Activated T-cell treated with anti-CD3 and anti-CD28 coated beads for 48 hours (primary cell): Measurements from ENCODE around the gene KCNE5.
"Not testable (repeated sequence)": the region's sequence is repeated elsewhere in the genome, so short reads cannot be mapped to it uniquely, and the experiment has no call there.

ENCODE experiments used
- DNase-seq: peaks from one replicate; pipeline ENCODE4 v3.0.0-alpha.2; 2020; ENCODE audit warnings: low read depth

The KCNE5 gene

DNA sequence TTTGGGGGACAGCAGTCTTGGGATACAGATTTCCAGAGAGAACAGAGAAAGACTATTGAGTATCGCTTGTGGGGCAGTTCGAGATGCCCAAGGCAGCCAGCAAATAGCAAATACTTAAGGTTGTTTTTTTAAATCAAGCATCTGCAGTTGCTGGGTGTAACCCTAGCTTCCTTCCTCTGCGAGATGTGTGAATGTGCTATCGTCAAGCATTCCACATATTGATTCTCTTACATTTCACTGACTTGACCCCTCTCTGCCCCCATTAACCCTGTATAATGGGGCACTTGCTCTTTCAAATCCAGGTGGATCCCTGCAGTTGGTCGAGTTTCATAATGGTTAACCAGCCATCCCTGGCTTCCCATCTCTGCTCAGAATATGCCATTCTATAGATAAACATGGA is 23.5 kb downstream of the KCNE5 start:
- DNase-seq, result no peak

DNA sequence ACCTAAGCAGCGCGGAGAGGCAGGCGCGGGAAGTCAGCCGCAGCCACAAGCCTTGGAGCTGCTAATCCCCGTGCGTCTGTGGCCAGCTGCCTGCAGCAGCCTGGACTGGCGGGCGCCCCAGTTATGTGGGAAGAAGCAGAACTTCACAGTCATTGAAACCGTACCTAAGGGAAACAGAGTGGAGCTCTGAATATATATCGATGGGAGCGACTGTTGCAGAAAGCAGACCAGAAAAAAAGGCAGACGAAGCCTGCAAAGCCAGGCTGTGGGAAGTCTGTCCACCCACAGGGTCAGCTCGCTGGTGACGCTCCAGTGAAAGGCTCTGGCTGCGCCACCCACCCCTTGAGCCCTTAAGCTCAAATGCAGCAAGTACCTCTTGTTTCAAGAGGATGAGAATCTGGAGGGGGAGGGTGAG is 24.7 kb downstream of the KCNE5 start:
- DNase-seq, result no peak

DNA sequence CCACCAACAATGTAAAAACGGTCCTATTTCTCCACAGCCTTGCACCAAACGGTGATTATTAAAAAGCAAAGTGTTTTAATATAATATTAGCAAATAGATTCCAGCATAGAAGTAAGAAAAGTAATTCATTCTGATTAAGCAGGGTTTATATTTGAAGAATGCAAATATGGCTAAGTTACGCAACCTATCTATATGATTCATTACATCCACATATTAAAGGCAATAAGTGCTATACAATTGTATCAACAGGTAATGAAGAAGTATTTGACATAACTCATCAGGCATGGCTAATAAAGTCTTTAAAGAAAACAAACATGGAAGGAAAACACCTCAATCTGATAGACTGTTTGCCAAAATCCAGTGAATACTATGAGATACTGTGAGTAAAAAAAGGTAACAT is 29.0 kb downstream of the KCNE5 start:
- DNase-seq, result no peak

DNA sequence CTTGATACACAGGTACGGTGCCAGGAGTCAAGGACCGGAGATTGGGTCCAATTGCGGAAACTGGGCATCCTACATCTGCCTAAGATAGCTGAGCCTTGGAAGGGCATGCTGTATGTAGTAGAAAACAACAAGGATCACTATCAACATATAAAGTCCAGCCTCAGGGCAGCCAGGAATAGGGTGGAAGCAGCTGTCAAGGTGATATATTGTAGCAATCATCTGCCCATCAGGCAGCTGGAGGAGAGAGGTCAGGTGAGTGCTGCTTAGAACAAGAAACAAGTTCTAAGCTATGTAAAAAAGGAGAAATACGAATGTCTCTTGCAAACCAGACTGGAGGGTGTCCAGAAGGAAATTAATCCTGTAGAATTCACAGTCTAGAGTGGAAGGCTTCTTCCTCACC is 34.8 kb downstream of the KCNE5 start:
- no peak for DNase-seq

DNA sequence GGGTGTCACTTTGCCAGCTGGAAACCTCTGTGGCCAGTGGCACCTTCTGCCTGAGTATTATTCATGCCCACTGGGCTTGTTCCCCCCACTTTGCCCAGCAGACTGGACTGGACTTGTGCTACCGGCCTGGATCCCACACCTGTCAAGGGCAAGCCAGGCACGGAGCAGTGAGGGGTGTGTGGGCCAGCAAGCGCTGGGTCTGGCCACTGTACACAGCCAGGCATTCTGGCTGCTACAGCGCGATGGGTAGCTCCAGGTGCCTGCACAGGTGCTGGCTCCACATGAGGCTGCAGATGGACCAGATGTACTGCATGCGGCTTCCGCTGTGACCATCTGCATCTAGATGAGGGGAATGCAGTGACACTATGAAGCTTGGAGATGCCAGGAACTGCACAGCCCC is 39.5 kb downstream of the KCNE5 start:
- no peak for DNase-seq

DNA sequence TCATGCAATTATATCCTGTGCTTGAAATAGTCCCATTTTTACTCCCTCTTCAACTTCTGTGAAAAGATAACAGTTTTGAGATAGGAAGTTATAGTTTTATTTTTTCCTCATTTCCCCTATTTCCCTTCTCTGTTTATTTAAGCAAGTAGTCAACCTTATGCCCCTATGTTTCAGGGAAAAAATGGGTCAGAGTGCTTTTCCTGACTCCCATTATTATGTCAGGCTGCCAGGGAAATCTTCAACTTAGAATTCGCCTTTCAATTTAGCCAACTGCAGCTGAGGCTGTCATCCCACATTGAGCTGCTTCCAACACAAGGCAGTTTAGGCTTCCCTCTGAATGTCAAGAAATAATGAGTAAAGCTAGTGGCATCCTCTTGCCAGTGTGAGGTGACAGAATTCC is 46.1 kb downstream of the KCNE5 start:
- no peak for DNase-seq

- DNase-seq, result no peak
Observed at GRCh38 chrX:109577055-109577454, 47.9 kb downstream of the KCNE5 start.

- DNase-seq, result not testable (repeated sequence)
Observed at GRCh38 chrX:109576083-109576482, 48.9 kb downstream of the KCNE5 start.
